ENCODE results near the gene DPH3. TPM values are rescaled to one million over a fixed set of nuclear protein-coding genes. Genes with fewer than 3 reads are reported as not detected.
A peak's percentile ranks its signal among the peaks of the same experiment; 100 is the strongest.

DPH3 gene
- total and polyA plus RNA-seq, 9 of the 15 experiments (the other 6 are each of a cell fraction or from before 2014, with no cell fraction given), result 15.9 to 131 (median 38.7) TPM

GRCh38 chr3:16264708-16265454 lies at the start of gene DPH3, which contains the start of gene OXNAD1 (continued):
- TF ChIP-seq REST (IDR thresholded peaks at IDR 0.05; ENCODE audit: borderline replicate concordance), result no peak
- TF ChIP-seq REST (CRISPR knock-in tag; IDR thresholded peaks at IDR 0.05; ENCODE audit: low read depth), result no peak; the same call in 1 of the 2 replicates
- no peak for TF ChIP-seq HMG20B (CRISPR knock-in tag; IDR thresholded peaks at IDR 0.05)
- peak; percentile 95 for TF ChIP-seq SIN3B (IDR thresholded peaks at IDR 0.05; ENCODE audit: low read depth)
- no peak for TF ChIP-seq ZNF407 (IDR thresholded peaks at IDR 0.05; ENCODE audit: low read depth)
- TF ChIP-seq NKRF (IDR thresholded peaks at IDR 0.05; ENCODE audit: borderline replicate concordance), result peak; percentile 89
- peak; percentile 82; the same call in 1 of the 2 replicates for TF ChIP-seq ERF (CRISPR knock-in tag; IDR thresholded peaks at IDR 0.05)
- TF ChIP-seq MAFK (IDR thresholded peaks at IDR 0.05; ENCODE audit: low read length), result no peak

Data from K562 (cell line).